Amniotic stem cell (primary cell): Measurements from ENCODE around the gene HOATZ.
A peak's percentile ranks its signal among the peaks of the same experiment; 100 is the strongest.

Source experiments
- DNase-seq: peaks from one replicate; lab custom pipeline; 2025; lab: John Stamatoyannopoulos, UW

Gene HOATZ

GRCh38 chr11:111522426-111522825, 7.8 kb downstream of the HOATZ start:
- no peak for DNase-seq

GRCh38 chr11:111523343-111523742, 8.8 kb downstream of the HOATZ start:
- DNase-seq: no peak

DNA sequence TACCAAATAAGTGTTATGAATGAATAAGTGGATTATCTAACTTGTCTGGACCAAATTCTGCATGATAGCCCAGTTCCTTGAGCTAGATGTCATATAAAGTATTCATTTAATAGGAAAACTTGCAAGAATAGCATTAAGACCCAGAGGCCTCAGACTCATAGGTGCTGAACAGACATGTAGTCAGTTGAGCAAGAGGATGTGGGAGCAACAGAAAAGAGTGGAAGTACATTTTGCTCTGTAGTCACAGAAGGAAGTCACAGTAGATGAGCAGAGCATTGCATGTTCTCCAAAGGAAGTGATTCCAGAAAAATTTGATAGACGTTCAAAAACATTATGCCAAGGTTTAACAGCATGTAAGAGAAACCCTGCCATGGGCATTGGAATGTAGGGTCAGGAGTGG, 9.5 kb downstream of the HOATZ start:
- DNase-seq: no peak

- no peak for DNase-seq
Measured at GRCh38 chr11:111525456-111525855, 10.9 kb downstream of the HOATZ start.

- no peak for DNase-seq
Measured at GRCh38 chr11:111526501-111526900, 11.9 kb downstream of the HOATZ start.

DNA sequence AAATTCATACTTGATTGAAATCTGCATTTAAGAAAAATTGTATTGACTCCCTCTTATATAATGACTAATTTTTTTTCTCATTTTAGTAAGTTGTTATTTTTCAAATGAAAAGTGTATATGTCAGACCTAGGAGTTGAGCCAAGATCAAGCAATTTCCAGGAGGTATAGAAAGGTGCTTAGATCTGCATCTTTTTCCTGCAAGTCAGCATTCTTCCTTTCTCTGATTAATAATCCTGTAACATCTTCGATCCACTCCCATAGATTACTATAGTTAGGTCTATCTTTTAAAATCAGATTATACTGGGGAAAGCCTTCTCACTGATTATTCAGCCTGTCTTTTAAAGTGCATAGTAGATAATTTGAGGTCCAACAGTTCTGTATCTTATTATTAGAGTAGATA, 12.7 kb downstream of the HOATZ start:
- no peak for DNase-seq

DNA sequence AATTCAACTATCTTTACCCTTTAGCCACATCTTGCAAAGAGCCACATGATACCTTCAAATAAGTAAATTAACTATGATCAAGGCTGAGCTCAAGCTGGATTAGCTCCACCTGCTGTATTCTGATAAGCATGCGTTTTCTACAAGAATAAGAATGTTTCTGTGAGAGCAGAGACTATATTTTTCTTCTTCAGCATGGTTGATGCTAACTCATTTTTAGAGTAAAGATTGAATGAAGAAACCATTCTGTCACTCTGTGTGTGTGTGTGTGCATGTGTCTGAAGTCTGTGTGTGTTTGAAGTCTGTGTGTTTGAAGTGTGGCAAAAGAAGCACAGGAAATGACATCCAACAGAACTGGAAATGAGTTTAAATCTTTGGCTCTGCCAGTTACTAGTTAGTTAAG, 14.0 kb downstream of the HOATZ start:
- no peak for DNase-seq

DNA sequence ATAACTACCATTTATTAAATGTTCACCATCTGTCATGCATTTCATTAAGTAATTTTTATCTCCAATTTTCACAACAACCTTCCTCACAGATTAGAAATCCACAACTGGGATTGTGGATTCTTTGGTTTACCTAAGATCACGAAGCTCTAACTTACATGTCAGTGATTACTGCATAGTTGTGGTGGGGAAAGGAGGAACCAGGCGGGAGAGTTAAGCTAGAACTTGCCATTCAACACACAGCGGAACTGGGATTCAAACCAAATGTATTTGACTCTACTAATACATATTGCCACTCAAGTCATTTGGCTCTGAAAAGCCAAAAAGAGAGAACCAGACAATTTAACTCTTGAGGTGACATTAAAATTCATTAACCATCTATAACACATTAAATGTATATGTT, 15.5 kb downstream of the HOATZ start:
- no peak for DNase-seq

DNA sequence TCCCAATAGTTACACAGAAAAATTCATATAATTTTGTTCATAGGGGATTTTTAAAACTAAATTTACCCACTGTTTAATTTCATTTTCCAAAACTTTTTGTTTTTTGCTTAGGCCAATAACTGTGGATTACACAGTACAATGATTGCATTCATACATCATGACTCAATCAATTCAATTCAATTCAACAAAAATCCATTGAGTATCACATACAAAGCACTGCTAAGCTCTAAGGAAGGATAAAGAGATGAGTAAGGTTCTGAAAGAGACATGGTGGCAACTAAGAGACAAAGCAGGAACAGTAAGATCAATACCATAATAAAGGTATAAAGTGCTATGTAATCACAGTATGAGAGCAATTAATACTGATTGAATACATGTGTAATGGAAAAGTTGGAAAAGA, 16.6 kb downstream of the HOATZ start:
- DNase-seq: no peak

GRCh38 chr11:111531687-111532364, 17.2 kb downstream of the HOATZ start:
- peak; percentile 93 for DNase-seq

DNA sequence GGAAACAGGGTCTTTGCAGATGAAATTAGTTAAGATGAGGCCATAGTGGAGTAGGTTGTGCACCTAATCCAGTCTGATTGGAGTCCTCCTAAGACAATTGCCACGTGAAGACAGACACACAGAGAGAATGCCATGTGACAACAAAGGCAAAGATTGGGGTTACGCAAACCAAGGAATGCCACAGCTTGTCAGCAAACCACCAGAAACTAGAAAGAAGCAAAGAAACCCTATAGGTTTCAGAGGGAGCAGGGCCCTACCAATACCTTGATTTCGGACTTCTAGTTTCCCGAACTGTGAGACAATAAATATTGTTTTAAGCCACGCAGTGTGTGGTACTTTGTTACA, 17.8 kb downstream of the HOATZ start:
- no peak for DNase-seq

DNA sequence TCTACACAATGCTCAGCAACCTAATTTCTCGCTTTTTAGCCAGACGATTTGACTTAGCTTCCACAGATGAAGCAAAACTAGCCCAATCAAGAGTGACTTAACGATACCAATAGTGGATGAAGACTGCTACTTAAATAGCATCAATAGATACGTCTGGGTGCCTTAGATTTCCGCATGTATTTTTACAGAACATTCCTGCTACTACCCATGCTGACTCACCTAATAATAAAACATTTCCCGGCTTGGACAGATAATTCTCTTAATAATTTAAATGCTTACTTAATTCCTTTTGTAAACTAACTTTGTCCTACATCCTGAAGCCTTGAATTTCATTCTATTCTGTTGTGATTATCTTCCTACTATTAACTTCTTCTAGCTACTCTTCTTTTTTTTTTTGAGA, 20.7 kb downstream of the HOATZ start:
- no peak for DNase-seq

- no peak for DNase-seq
Measured at GRCh38 chr11:111537336-111537860, 22.8 kb downstream of the HOATZ start.

DNA sequence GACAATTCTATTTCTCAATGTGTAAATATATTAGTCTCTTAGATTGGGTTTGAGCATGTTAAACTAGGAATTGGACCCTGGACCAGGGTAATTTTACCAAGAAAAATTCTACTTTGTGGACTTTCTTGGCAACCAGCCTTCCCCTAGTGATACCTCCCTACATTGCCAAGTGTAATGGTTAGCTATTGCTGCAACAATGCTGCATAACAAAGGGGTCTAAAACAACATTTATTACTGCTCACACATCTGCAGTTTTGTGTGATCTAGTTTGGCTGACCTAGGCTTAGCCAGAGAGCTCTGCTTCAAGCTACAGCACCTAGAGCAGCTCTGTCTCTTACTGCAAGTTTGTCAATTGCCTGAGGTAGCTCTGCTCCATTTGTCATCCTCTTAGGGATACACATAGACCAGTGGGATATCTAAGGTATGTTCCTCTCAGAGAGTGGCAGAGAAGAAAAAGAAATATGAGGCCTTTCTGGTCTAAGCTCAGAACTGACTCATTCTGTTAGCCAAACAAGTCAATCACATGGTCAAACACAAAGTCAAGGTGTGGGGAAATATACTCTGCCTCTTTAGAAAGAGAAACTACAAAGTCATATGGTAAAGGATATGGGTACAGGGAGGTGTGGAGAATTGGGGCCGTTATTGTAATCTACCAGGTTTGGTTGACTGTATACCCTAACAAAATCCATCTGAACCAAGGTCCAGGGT, 24.0 kb downstream of the HOATZ start:
- DNase-seq: no peak

GRCh38 chr11:111539426-111540113, 25.0 kb downstream of the HOATZ start:
- no peak for DNase-seq

DNA sequence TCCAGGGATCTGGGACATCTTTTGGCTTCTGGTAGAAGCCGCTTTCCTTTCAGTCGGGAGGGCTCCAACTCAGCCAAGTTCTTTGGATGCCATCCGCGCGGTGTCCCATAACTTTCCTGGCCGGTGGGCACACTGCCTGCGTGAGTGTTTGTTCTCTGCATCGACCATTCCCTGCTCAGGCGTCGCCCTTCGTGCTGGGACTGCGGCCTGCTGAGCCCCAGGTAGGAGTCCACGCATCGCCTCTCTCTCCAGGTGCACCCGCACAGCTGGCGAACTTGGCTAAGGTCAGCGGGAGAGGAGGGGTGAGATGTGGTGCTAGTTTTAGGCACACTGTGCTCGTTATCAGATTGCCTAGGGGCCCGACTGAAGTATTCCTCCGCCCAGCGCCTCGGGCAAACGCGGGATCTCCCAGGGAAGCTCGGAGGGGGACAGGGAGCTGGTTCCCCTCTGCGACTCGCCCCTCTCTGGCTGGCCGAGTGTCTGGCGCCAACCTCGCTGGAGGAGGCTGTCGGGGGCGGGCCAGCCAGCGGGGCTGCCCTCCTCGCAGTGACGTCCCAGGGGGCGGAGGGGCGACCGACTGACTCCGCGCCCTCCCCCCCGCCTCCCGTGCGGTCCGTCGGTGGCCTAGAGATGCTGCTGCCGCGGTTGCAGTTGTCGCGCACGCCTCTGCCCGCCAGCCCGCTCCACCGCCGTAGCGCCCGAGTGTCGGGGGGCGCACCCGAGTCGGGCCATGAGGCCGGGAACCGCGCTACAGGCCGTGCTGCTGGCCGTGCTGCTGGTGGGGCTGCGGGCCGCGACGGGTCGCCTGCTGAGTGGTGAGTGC, 25.7 kb downstream of the HOATZ start, which contains the start of gene LAYN:
Gene LAYN, plus strand, starts transcription at position 607 of the 823 bp plus-strand sequence. Its CDS starts 124 bp downstream, at position 731.
- peak; percentile 19 for DNase-seq

- no peak for DNase-seq
Measured at GRCh38 chr11:111540937-111541253, 26.3 kb downstream of the HOATZ start.

GRCh38 chr11:111541254-111542061, 26.9 kb downstream of the HOATZ start:
- DNase-seq: peak; percentile 84

GRCh38 chr11:111542606-111543275, 28.2 kb downstream of the HOATZ start:
- DNase-seq: no peak

DNA sequence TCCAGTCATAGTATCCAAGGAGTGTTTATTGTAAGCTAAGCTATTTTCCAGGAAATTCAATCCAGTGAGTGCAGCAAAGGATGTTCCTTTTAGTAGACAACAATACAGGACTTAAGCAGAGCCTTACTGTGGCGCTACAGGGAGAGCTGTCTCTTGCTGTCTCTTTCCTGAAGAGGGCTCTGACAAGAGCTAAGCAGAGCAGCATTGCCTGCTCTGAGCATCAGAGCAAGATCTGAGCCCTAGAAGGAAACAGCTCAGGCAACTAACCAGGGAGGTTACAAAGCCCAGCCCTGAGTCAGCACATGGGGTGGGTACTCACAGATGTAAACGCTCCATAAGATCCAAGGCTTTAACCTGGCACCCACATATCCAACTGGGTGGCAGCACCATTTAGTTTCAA, 33.9 kb downstream of the HOATZ start:
- no peak for DNase-seq
